K562 (cell line): ENCODE data around the gene GMPR. TPM values are rescaled to one million over a fixed set of nuclear protein-coding genes. Genes with fewer than 3 reads are reported as not detected.
A peak's percentile ranks its signal among the peaks of the same experiment; 100 is the strongest.

Source experiments
- CHD1 ChIP-seq: fragments of 200-600 bp; sonication (generic); IDR thresholded peaks from one replicate; pipeline ENCODE4 v1.6.1; 2012; ENCODE audit warnings: mild to moderate bottlenecking, moderate library complexity, low read length, inconsistent platforms
- E2F6 ChIP-seq, 2 experiments: IDR thresholded peaks; 2 replicates each; pipeline ENCODE4 v1.6.1; 2011; ENCODE audit warnings: borderline replicate concordance in 1 of 2, control low read depth in 1 of 2, low read depth in 1 of 2, low read length in 1 of 2, mild to moderate bottlenecking in 1 of 2, mixed read lengths in 1 of 2, moderate library complexity in 1 of 2; ENCODE audit not compliant: insufficient read depth in 1 of 2, insufficient read length in 1 of 2, poor library complexity in 1 of 2, severe bottlenecking in 1 of 2; ENCODE audit errors: extremely low read depth in 1 of 2
- FIP1L1 ChIP-seq: fragments of 200-400 bp; formaldehyde crosslinking; IDR thresholded peaks from 2 replicates; pipeline ENCODE4 v1.6.1; 2018; ENCODE audit warnings: mild to moderate bottlenecking, low read depth, low read length; ENCODE audit not compliant: poor library complexity, severe bottlenecking
- FOXJ3 ChIP-seq: sonication (generic); formaldehyde crosslinking; IDR thresholded peaks from 2 replicates; pipeline ENCODE4 v1.4.0; 2020; ENCODE audit warnings: mild to moderate bottlenecking, missing genetic modification reagents
- HDGF ChIP-seq: fragments of 450-650 bp; IDR thresholded peaks from 2 replicates; pipeline ENCODE4 v1.6.1; 2016
- HMBOX1 ChIP-seq: sonication (generic); IDR thresholded peaks from 2 replicates; pipeline ENCODE4 v1.6.1; 2016
- IRF2 ChIP-seq: sonication (generic); formaldehyde crosslinking; IDR thresholded peaks from 2 replicates; pipeline ENCODE4 v1.8.1; 2022; ENCODE audit warnings: mild to moderate bottlenecking, missing genetic modification reagents
- KDM2B ChIP-seq: fragments of 250-450 bp; sonication (Bioruptor Pico); IDR thresholded peaks from 2 replicates; pipeline ENCODE4 v1.8.0; 2021; ENCODE audit warnings: mild to moderate bottlenecking, moderate library complexity
- KDM4B ChIP-seq, 2 experiments: fragments of 450-650 bp in 1 of 2; sonication (generic) in 1 of 2; IDR thresholded peaks; 2 replicates each; pipeline ENCODE4 v1.6.1; 2016 to 2017; ENCODE audit warnings: borderline replicate concordance in 2 of 2, antibody characterized with exemption in 1 of 2, low read depth in 1 of 2, mild to moderate bottlenecking in 1 of 2
- KLF1 ChIP-seq: fragments of 450-650 bp; IDR thresholded peaks from 2 replicates; pipeline ENCODE4 v1.6.1; 2016; ENCODE audit warnings: missing genetic modification characterization, missing compliant biosample characterization
- MAFG ChIP-seq: fragments of 450-650 bp; conservative IDR thresholded peaks from 2 replicates; pipeline ENCODE4 v1.6.1; 2016; ENCODE audit warnings: missing genetic modification characterization, missing compliant biosample characterization
- MYBL2 ChIP-seq, 2 experiments: fragments of 450-650 bp in 1 of 2; sonication (generic) in 1 of 2; formaldehyde crosslinking in 1 of 2; IDR thresholded peaks; 2 replicates each; pipeline versions ENCODE4 v1.6.1 to v1.8.1; 2017 to 2022; ENCODE audit warnings: borderline replicate concordance in 1 of 2, inconsistent platforms in 1 of 2, low read depth in 1 of 2, mild to moderate bottlenecking in 1 of 2, missing genetic modification reagents in 1 of 2, moderate library complexity in 1 of 2
- NCOA4 ChIP-seq: fragments of 450-650 bp; IDR thresholded peaks from 2 replicates; pipeline ENCODE4 v1.6.1; 2018; ENCODE audit warnings: mild to moderate bottlenecking; ENCODE audit not compliant: partially characterized antibody
- NR3C1 ChIP-seq: sonication (generic); formaldehyde crosslinking; IDR thresholded peaks from 2 replicates; pipeline ENCODE4 v1.8.1; 2022; ENCODE audit warnings: missing genetic modification reagents
- SNRNP70 ChIP-seq: fragments of 200-400 bp; formaldehyde crosslinking; optimal IDR thresholded peaks from 2 replicates; pipeline ENCODE3; 2017; ENCODE audit warnings: low read depth, low read length
- STAT5A ChIP-seq: IDR thresholded peaks from 2 replicates; pipeline ENCODE4 v1.6.1; 2012; ENCODE audit warnings: low read length, inconsistent platforms, borderline replicate concordance
- TAF15 ChIP-seq: fragments of 200-400 bp; formaldehyde crosslinking; IDR thresholded peaks from 2 replicates; pipeline ENCODE4 v1.6.1; 2017; ENCODE audit warnings: mild to moderate bottlenecking, low read depth, low read length, moderate library complexity
- ZBTB2 ChIP-seq: fragments of 450-650 bp; IDR thresholded peaks from 2 replicates; pipeline ENCODE4 v1.6.1; 2016; ENCODE audit warnings: antibody characterized with exemption
- ZKSCAN3 ChIP-seq: fragments of 250-450 bp; sonication (Bioruptor Pico); IDR thresholded peaks from 2 replicates; pipeline ENCODE4 v1.4.0; 2020
- ZNF23 ChIP-seq: fragments of 250-450 bp; sonication (Bioruptor Pico); IDR thresholded peaks from 2 replicates; pipeline ENCODE4 v1.4.0; 2020; ENCODE audit warnings: mild to moderate bottlenecking
- ZNF282 ChIP-seq: sonication (generic); formaldehyde crosslinking; IDR thresholded peaks from 2 replicates; pipeline ENCODE4 v1.8.1; 2023; ENCODE audit warnings: missing genetic modification reagents
- ZNF347 ChIP-seq: fragments of 450-650 bp; formaldehyde crosslinking; IDR thresholded peaks from 2 replicates; pipeline ENCODE4 v1.4.0; 2020; ENCODE audit warnings: low read depth, mild to moderate bottlenecking, moderate library complexity
- ZNF778 ChIP-seq: fragments of 450-650 bp; formaldehyde crosslinking; IDR thresholded peaks from 2 replicates; pipeline ENCODE4 v1.4.0; 2020; ENCODE audit warnings: mild to moderate bottlenecking, moderate library complexity
- ZNF785 ChIP-seq: fragments of 250-450 bp; sonication (Bioruptor Pico); IDR thresholded peaks from 2 replicates; pipeline ENCODE4 v1.4.0; 2020; ENCODE audit warnings: mild to moderate bottlenecking
- polyA plus RNA-seq, 8 experiments: library from polyadenylated mRNA; depleted of rRNA in 4 of 8; stranded (reverse) in 5 of 8; unstranded in 3 of 8; fragments of >200 nt; fragmentation: Nextera tagmentation in 2 of 8; fragmentation: Illumina TruSeq in 1 of 8; extraction: Ambion mirVana in 2 of 8; extraction: Trizol in 1 of 8; gene quantifications; 2 replicates each; pipeline versions ENCODE4 v1.2.1 to v1.2.3, GENCODE V29; 2011 to 2014; ENCODE audit warnings: inconsistent platforms in 1 of 8, missing spikeins in 1 of 8
- total RNA-seq, 7 experiments: library from RNA; depleted of rRNA in 6 of 7; stranded (reverse); fragments of >200 nt in 6 of 7; fragmentation: Illumina TruSeq in 2 of 7; extraction: Trizol in 2 of 7; gene quantifications; 2 replicates each; pipeline versions ENCODE4 v1.2.1 to v1.2.3, GENCODE V29; 2011 to 2021; ENCODE audit warnings: low replicate concordance in 1 of 7

The GMPR gene
- total and polyA plus RNA-seq, 9 of the 15 experiments (the other 6 are each of a cell fraction or from before 2014, with no cell fraction given) = 34.6 to 83.7 (median 49.8) TPM

GRCh38 chr6:16270178-16270794 is 31.9 kb downstream of the GMPR start (continued):
- TF ChIP-seq KLF1 (tag) (peak; percentile 80; the same call in 1 of the 2 replicates), ZNF785 (no peak), ZNF282 (no peak), MYBL2 (IDR thresholded peaks at IDR 0.05; ENCODE audit: low read depth) (no peak), MYBL2 (CRISPR knock-in tag; IDR thresholded peaks at IDR 0.05; ENCODE audit: borderline replicate concordance) (no peak), E2F6 (IDR thresholded peaks at IDR 0.05; ENCODE audit: borderline replicate concordance in 1 of 2, extremely low read depth in 1 of 2, insufficient read depth in 1 of 2, insufficient read length in 1 of 2, low read depth in 1 of 2, low read length in 1 of 2, poor library complexity in 1 of 2, severe bottlenecking in 1 of 2) (peak; percentile 51 to 59), CHD1 (no peak), HDGF (0 out of 2 replicates have a peak, but pooled peaks have one; percentile 13), KDM2B (CRISPR knock-in tag) (no peak), ZNF347 (CRISPR knock-in tag) (no peak), FOXJ3 (CRISPR knock-in tag) (no peak), STAT5A (peak; percentile 94), ZNF778 (CRISPR knock-in tag) (no peak), SNRNP70 (no peak), TAF15 (no peak), NCOA4 (no peak), ZNF23 (CRISPR knock-in tag) (no peak), HMBOX1 (peak; percentile 63), ZBTB2 (peak; percentile 94), FIP1L1 (no peak), NR3C1 (CRISPR knock-in tag) (no peak), KDM4B (IDR thresholded peaks at IDR 0.05; ENCODE audit: borderline replicate concordance in 2 of 2, low read depth in 1 of 2) (no peak), IRF2 (no peak), MAFG (tag) (no peak; the same call in 1 of the 2 replicates), ZKSCAN3 (CRISPR knock-in tag) (no peak)
